Measurements from ENCODE around the gene S100A3. TPM values are rescaled to one million over a fixed set of nuclear protein-coding genes. Genes with fewer than 3 reads are reported as not detected.
"Not testable (repeated sequence)": the region's sequence is repeated elsewhere in the genome, so short reads cannot be mapped to it uniquely, and the experiment has no call there.

Gene S100A3
- total and polyA plus RNA-seq, 4 donors = not detected

- DNase-seq (ENCODE audit: low spot score) = no peak
- TF ChIP-seq, protein P1, sequence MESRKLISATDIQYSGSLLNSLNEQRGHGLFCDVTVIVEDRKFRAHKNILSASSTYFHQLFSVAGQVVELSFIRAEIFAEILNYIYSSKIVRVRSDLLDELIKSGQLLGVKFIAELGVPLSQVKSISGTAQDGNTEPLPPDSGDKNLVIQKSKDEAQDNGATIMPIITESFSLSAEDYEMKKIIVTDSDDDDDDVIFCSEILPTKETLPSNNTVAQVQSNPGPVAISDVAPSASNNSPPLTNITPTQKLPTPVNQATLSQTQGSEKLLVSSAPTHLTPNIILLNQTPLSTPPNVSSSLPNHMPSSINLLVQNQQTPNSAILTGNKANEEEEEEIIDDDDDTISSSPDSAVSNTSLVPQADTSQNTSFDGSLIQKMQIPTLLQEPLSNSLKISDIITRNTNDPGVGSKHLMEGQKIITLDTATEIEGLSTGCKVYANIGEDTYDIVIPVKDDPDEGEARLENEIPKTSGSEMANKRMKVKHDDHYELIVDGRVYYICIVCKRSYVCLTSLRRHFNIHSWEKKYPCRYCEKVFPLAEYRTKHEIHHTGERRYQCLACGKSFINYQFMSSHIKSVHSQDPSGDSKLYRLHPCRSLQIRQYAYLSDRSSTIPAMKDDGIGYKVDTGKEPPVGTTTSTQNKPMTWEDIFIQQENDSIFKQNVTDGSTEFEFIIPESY (IDR thresholded peaks at IDR 0.05) = no peak
- TF ChIP-seq HNF4A (conservative IDR thresholded peaks at IDR 0.05) (no peak), NR2F2 (IDR thresholded peaks at IDR 0.05) (no peak), TAF1 (conservative IDR thresholded peaks at IDR 0.05) (no peak), RXRA (IDR thresholded peaks at IDR 0.05) (no peak), MAX (IDR thresholded peaks at IDR 0.05) (no peak), JUND (IDR thresholded peaks at IDR 0.05) (no peak), SP1 (IDR thresholded peaks at IDR 0.05) (no peak), GABPA (IDR thresholded peaks at IDR 0.05 in 1 of 2, conservative IDR thresholded peaks at IDR 0.05 in 1 of 2) (no peak), ATF3 (IDR thresholded peaks at IDR 0.05) (no peak), HNF4G (IDR thresholded peaks at IDR 0.05) (no peak), REST (IDR thresholded peaks at IDR 0.05) (no peak), FOXA1 (IDR thresholded peaks at IDR 0.05) (no peak), FOXA2 (IDR thresholded peaks at IDR 0.05) (no peak)
- TF ChIP-seq, protein P2, sequence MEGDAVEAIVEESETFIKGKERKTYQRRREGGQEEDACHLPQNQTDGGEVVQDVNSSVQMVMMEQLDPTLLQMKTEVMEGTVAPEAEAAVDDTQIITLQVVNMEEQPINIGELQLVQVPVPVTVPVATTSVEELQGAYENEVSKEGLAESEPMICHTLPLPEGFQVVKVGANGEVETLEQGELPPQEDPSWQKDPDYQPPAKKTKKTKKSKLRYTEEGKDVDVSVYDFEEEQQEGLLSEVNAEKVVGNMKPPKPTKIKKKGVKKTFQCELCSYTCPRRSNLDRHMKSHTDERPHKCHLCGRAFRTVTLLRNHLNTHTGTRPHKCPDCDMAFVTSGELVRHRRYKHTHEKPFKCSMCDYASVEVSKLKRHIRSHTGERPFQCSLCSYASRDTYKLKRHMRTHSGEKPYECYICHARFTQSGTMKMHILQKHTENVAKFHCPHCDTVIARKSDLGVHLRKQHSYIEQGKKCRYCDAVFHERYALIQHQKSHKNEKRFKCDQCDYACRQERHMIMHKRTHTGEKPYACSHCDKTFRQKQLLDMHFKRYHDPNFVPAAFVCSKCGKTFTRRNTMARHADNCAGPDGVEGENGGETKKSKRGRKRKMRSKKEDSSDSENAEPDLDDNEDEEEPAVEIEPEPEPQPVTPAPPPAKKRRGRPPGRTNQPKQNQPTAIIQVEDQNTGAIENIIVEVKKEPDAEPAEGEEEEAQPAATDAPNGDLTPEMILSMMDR (IDR thresholded peaks at IDR 0.05; ENCODE audit: low read depth, low read length, missing input control) = no peak
- H3K4me3 ChIP-seq (ENCODE audit: low read depth in 1 of 3, low read length in 3 of 3) = no peak overlapping the region
- H3K27me3 ChIP-seq (ENCODE audit: control insufficient read depth in 4 of 4, insufficient read depth in 4 of 4, low read length in 3 of 4) = no peaks in the 10 kb centered on the region
- no peaks in the 10 kb centered on the region for H3K4me1 ChIP-seq (ENCODE audit: control insufficient read depth in 4 of 4, insufficient read depth in 4 of 4, low read length in 3 of 4)
- H3K27ac ChIP-seq (ENCODE audit: low read depth in 1 of 2, low read length in 2 of 2) = no peak overlapping the region
- no peaks in the 10 kb centered on the region for H3K36me3 ChIP-seq (ENCODE audit: control insufficient read depth in 4 of 4, insufficient read depth in 3 of 4, low read depth in 1 of 4, low read length in 3 of 4)
- WGBS = 89% methylated on average over 2 of the region's 2 CpGs
- no peak overlapping the region for H3K9ac ChIP-seq (ENCODE audit: low read depth in 1 of 2, low read length in 2 of 2)
- no peaks in the 10 kb centered on the region for H3K9me3 ChIP-seq (ENCODE audit: control insufficient read depth in 4 of 4, low read length in 3 of 4)
These were observed 39.4 kb upstream of the S100A3 start for GRCh38 chr1:153588482-153588881.

DNA sequence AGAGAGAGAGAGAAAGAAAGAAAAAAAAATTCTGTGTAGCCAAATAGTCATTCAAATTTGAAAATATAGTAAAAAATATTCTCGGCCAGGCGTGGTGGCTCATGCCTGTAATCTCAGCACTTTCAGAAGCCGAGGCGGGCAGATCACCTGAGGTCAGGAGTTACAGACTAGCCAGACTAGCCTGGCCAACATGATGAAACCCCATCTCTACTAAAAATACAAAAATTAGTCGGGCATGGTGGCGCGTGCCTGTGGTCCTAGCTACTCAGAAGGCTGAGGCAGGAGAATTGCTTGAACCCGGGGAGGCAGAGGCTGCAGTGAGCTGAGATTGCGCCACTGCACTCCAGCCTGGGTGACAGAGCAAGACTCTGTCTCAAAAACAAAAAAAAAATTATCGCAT, 39.0 kb upstream of the S100A3 start:
- not testable (repeated sequence) for H3K27ac ChIP-seq (ENCODE audit: low read depth in 1 of 2, low read length in 2 of 2); H3K4me1 ChIP-seq (ENCODE audit: control insufficient read depth in 4 of 4, insufficient read depth in 4 of 4, low read length in 3 of 4); H3K9ac ChIP-seq (ENCODE audit: low read depth in 1 of 2, low read length in 2 of 2); DNase-seq (ENCODE audit: low spot score); H3K4me3 ChIP-seq (ENCODE audit: low read depth in 1 of 3, low read length in 3 of 3); H3K36me3 ChIP-seq (ENCODE audit: control insufficient read depth in 4 of 4, insufficient read depth in 3 of 4, low read depth in 1 of 4, low read length in 3 of 4); H3K27me3 ChIP-seq (ENCODE audit: control insufficient read depth in 4 of 4, insufficient read depth in 4 of 4, low read length in 3 of 4); H3K9me3 ChIP-seq (ENCODE audit: control insufficient read depth in 4 of 4, low read length in 3 of 4)
- WGBS = 94% methylated on average over 10 of the region's 10 CpGs
